RWPE1 (cell line): Measurements from ENCODE around the gene CNIH3.

Source experiments
- CTCF ChIA-PET: fragments of 350-600 bp; sonication (Branson Sonifier 250); formaldehyde crosslinking; extraction: SDS; loops from one replicate; lab custom pipeline; 2021; lab: Yijun Ruan, JAX
- POLR2A ChIA-PET: fragments of 400-600 bp; formaldehyde crosslinking; extraction: SDS; loops from one replicate; lab custom pipeline; 2020; ENCODE audit warnings: antibody characterized with exemption; ENCODE audit not compliant: low non-redundant PET; lab: Yijun Ruan, JAX
- DNase-seq: peaks from one replicate; pipeline ENCODE4 v3.0.0; 2012; ENCODE audit warnings: low spot score
- H3K27ac ChIP-seq: fragments of 450-650 bp; 2 replicates; pipeline ENCODE4 v1.5.1; 2017
- CTCF ChIP-seq: fragments of 450-650 bp; conservative IDR thresholded peaks from 2 replicates; pipeline ENCODE4 v1.5.1; 2017; ENCODE audit warnings: low read depth, mild to moderate bottlenecking

CNIH3 gene

GRCh38 chr1:224777180-224777579 is 161.1 kb downstream of the CNIH3 start:
- no peak for DNase-seq
- CTCF ChIA-PET, result no interaction called here
- POLR2A ChIA-PET, result no interaction called here
- H3K27ac ChIP-seq, result no peak overlapping the region
- TF ChIP-seq CTCF, result no peak

- no peak for DNase-seq
- CTCF ChIA-PET, result no interaction called here
- POLR2A ChIA-PET, result no interaction called here
- TF ChIP-seq CTCF, result no peak
- no peak overlapping the region for H3K27ac ChIP-seq
These were observed 163.4 kb downstream of the CNIH3 start for GRCh38 chr1:224779536-224779935.

GRCh38 chr1:224780736-224781135 is 164.6 kb downstream of the CNIH3 start:
- TF ChIP-seq CTCF, result no peak
- ChIA-PET CTCF (interaction anchor here (0.7 kb wide), 2 partner anchors 117 to 283 kb away, joined by 3 read pairs; no protein-coding TSS in a partner anchor), POLR2A (no interaction called here)
- no peak for DNase-seq
- H3K27ac ChIP-seq, result no peak overlapping the region

- DNase-seq, result no peak
- no peak overlapping the region for H3K27ac ChIP-seq
- ChIA-PET CTCF (no interaction called here), POLR2A (no interaction called here)
- TF ChIP-seq CTCF, result no peak
These were observed 165.7 kb downstream of the CNIH3 start for GRCh38 chr1:224781800-224782199.

GRCh38 chr1:224782281-224783000 is 166.3 kb downstream of the CNIH3 start:
- no peak for TF ChIP-seq CTCF
- no peak for DNase-seq
- ChIA-PET CTCF (interaction anchor here (0.5 kb wide), 1 partner anchor 103 kb away, joined by 5 read pairs; no protein-coding TSS in a partner anchor), POLR2A (no interaction called here)
- no peak overlapping the region for H3K27ac ChIP-seq

- DNase-seq, result no peak
- no peak overlapping the region for H3K27ac ChIP-seq
- POLR2A ChIA-PET, result no interaction called here
- TF ChIP-seq CTCF, result no peak
- CTCF ChIA-PET, result interaction anchor here (1.1 kb wide), 1 partner anchor 37 kb away, joined by 3 read pairs; no protein-coding TSS in a partner anchor
These were observed 167.0 kb downstream of the CNIH3 start for GRCh38 chr1:224783006-224783651.
